ENCODE measurements around the gene PGA4.
"Not testable (repeated sequence)": the region's sequence is repeated elsewhere in the genome, so short reads cannot be mapped to it uniquely, and the experiment has no call there.

PGA4 gene

GRCh38 chr11:61211327-61211952 lies 10.7 kb upstream of the PGA4 start:
- H3K4me3 ChIP-seq (ENCODE audit: low read length); H3K27me3 ChIP-seq (ENCODE audit: control insufficient read depth, insufficient read depth, low read length); H3K9ac ChIP-seq (ENCODE audit: low read length); H3K4me1 ChIP-seq (ENCODE audit: control insufficient read depth, insufficient read depth, low read length); H3K36me3 ChIP-seq (ENCODE audit: control insufficient read depth, insufficient read depth, low read length); H3K27ac ChIP-seq (ENCODE audit: low read depth, low read length): not testable (repeated sequence)

- not testable (repeated sequence) for H3K36me3 ChIP-seq (ENCODE audit: control insufficient read depth, insufficient read depth, low read length); H3K9ac ChIP-seq (ENCODE audit: low read length); H3K4me3 ChIP-seq (ENCODE audit: low read length); H3K27me3 ChIP-seq (ENCODE audit: control insufficient read depth, insufficient read depth, low read length); H3K27ac ChIP-seq (ENCODE audit: low read depth, low read length); H3K4me1 ChIP-seq (ENCODE audit: control insufficient read depth, insufficient read depth, low read length)
These were observed 9.9 kb upstream of the PGA4 start for GRCh38 chr11:61212202-61212601.

- H3K27ac ChIP-seq (ENCODE audit: low read depth, low read length); H3K27me3 ChIP-seq (ENCODE audit: control insufficient read depth, insufficient read depth, low read length); H3K4me3 ChIP-seq (ENCODE audit: low read length); H3K4me1 ChIP-seq (ENCODE audit: control insufficient read depth, insufficient read depth, low read length); H3K36me3 ChIP-seq (ENCODE audit: control insufficient read depth, insufficient read depth, low read length); H3K9ac ChIP-seq (ENCODE audit: low read length): not testable (repeated sequence)
These were observed 8.3 kb upstream of the PGA4 start for GRCh38 chr11:61213711-61214324.

- H3K4me3 ChIP-seq (ENCODE audit: low read length); H3K27me3 ChIP-seq (ENCODE audit: control insufficient read depth, insufficient read depth, low read length); H3K9ac ChIP-seq (ENCODE audit: low read length); H3K27ac ChIP-seq (ENCODE audit: low read depth, low read length); H3K4me1 ChIP-seq (ENCODE audit: control insufficient read depth, insufficient read depth, low read length); H3K36me3 ChIP-seq (ENCODE audit: control insufficient read depth, insufficient read depth, low read length): not testable (repeated sequence)
These were observed 3.8 kb upstream of the PGA4 start for GRCh38 chr11:61218306-61218705.

GRCh38 chr11:61219016-61219415 lies 3.1 kb upstream of the PGA4 start:
- not testable (repeated sequence) for H3K36me3 ChIP-seq (ENCODE audit: control insufficient read depth, insufficient read depth, low read length)

GRCh38 chr11:61222692-61223091 lies 545 bp downstream of the PGA4 start:
- H3K4me1 ChIP-seq (ENCODE audit: control insufficient read depth, insufficient read depth, low read length); H3K27me3 ChIP-seq (ENCODE audit: control insufficient read depth, insufficient read depth, low read length); H3K9ac ChIP-seq (ENCODE audit: low read length); H3K27ac ChIP-seq (ENCODE audit: low read depth, low read length); H3K4me3 ChIP-seq (ENCODE audit: low read length); H3K36me3 ChIP-seq (ENCODE audit: control insufficient read depth, insufficient read depth, low read length): not testable (repeated sequence)

More at GRCh38 chr11:61219016-61219415, 3.1 kb upstream of the PGA4 start:
- H3K27ac ChIP-seq (ENCODE audit: low read depth, low read length); H3K4me3 ChIP-seq (ENCODE audit: low read length); H3K9ac ChIP-seq (ENCODE audit: low read length); H3K4me1 ChIP-seq (ENCODE audit: control insufficient read depth, insufficient read depth, low read length); H3K27me3 ChIP-seq (ENCODE audit: control insufficient read depth, insufficient read depth, low read length): not testable (repeated sequence)

GRCh38 chr11:61226457-61227137 lies 4.5 kb downstream of the PGA4 start:
- not testable (repeated sequence) for H3K27me3 ChIP-seq (ENCODE audit: control insufficient read depth, insufficient read depth, low read length); H3K4me3 ChIP-seq (ENCODE audit: low read length); H3K9ac ChIP-seq (ENCODE audit: low read length); H3K27ac ChIP-seq (ENCODE audit: low read depth, low read length); H3K36me3 ChIP-seq (ENCODE audit: control insufficient read depth, insufficient read depth, low read length); H3K4me1 ChIP-seq (ENCODE audit: control insufficient read depth, insufficient read depth, low read length)

GRCh38 chr11:61229458-61229857 lies 7.3 kb downstream of the PGA4 start:
- not testable (repeated sequence) for H3K9ac ChIP-seq (ENCODE audit: low read length); H3K4me3 ChIP-seq (ENCODE audit: low read length); H3K27me3 ChIP-seq (ENCODE audit: control insufficient read depth, insufficient read depth, low read length); H3K27ac ChIP-seq (ENCODE audit: low read depth, low read length); H3K4me1 ChIP-seq (ENCODE audit: control insufficient read depth, insufficient read depth, low read length); H3K36me3 ChIP-seq (ENCODE audit: control insufficient read depth, insufficient read depth, low read length)

GRCh38 chr11:61231033-61231432 lies 8.9 kb downstream of the PGA4 start:
- H3K27ac ChIP-seq (ENCODE audit: low read depth, low read length); H3K4me3 ChIP-seq (ENCODE audit: low read length); H3K27me3 ChIP-seq (ENCODE audit: control insufficient read depth, insufficient read depth, low read length); H3K4me1 ChIP-seq (ENCODE audit: control insufficient read depth, insufficient read depth, low read length); H3K36me3 ChIP-seq (ENCODE audit: control insufficient read depth, insufficient read depth, low read length); H3K9ac ChIP-seq (ENCODE audit: low read length): not testable (repeated sequence)

GRCh38 chr11:61231585-61231984 lies 9.4 kb downstream of the PGA4 start:
- H3K9ac ChIP-seq (ENCODE audit: low read length); H3K4me3 ChIP-seq (ENCODE audit: low read length); H3K27me3 ChIP-seq (ENCODE audit: control insufficient read depth, insufficient read depth, low read length); H3K4me1 ChIP-seq (ENCODE audit: control insufficient read depth, insufficient read depth, low read length); H3K36me3 ChIP-seq (ENCODE audit: control insufficient read depth, insufficient read depth, low read length); H3K27ac ChIP-seq (ENCODE audit: low read depth, low read length): not testable (repeated sequence)

GRCh38 chr11:61232548-61233145 lies 10.5 kb downstream of the PGA4 start:
- H3K4me1 ChIP-seq (ENCODE audit: control insufficient read depth, insufficient read depth, low read length); H3K27me3 ChIP-seq (ENCODE audit: control insufficient read depth, insufficient read depth, low read length); H3K36me3 ChIP-seq (ENCODE audit: control insufficient read depth, insufficient read depth, low read length); H3K4me3 ChIP-seq (ENCODE audit: low read length); H3K27ac ChIP-seq (ENCODE audit: low read depth, low read length); H3K9ac ChIP-seq (ENCODE audit: low read length): not testable (repeated sequence)

GRCh38 chr11:61237130-61237529 lies 15.0 kb downstream of the PGA4 start:
- not testable (repeated sequence) for H3K27ac ChIP-seq (ENCODE audit: low read depth, low read length); H3K4me3 ChIP-seq (ENCODE audit: low read length); H3K9ac ChIP-seq (ENCODE audit: low read length); H3K4me1 ChIP-seq (ENCODE audit: control insufficient read depth, insufficient read depth, low read length); H3K27me3 ChIP-seq (ENCODE audit: control insufficient read depth, insufficient read depth, low read length); H3K36me3 ChIP-seq (ENCODE audit: control insufficient read depth, insufficient read depth, low read length)

GRCh38 chr11:61240288-61240687 lies 18.1 kb downstream of the PGA4 start:
- H3K27me3 ChIP-seq (ENCODE audit: control insufficient read depth, insufficient read depth, low read length); H3K9ac ChIP-seq (ENCODE audit: low read length); H3K27ac ChIP-seq (ENCODE audit: low read depth, low read length); H3K4me1 ChIP-seq (ENCODE audit: control insufficient read depth, insufficient read depth, low read length); H3K36me3 ChIP-seq (ENCODE audit: control insufficient read depth, insufficient read depth, low read length); H3K4me3 ChIP-seq (ENCODE audit: low read length): not testable (repeated sequence)

Measured in rectal smooth muscle tissue (tissue), 1 donor.